Thyroid gland (tissue), 4 donors: ENCODE measurements around the gene CCR6.

ENCODE experiments used
- CTCF ChIP-seq, 6 experiments: fragments of 200-600 bp in 3 of 6; fragments of 450-650 bp in 3 of 6; sonication (generic) in 3 of 6; IDR thresholded peaks; one replicate each; pipeline ENCODE4 v1.5.1; 2016 to 2019; ENCODE audit warnings: antibody characterized with exemption in 6 of 6, mild to moderate bottlenecking in 2 of 6, inconsistent platforms in 1 of 6, moderate library complexity in 1 of 6
- POLR2A ChIP-seq, 2 donors: fragments of 450-650 bp; IDR thresholded peaks; one replicate each; pipeline ENCODE4 v1.6.1; 2017; ENCODE audit warnings: antibody characterized with exemption in 2 of 2, mild to moderate bottlenecking in 2 of 2, moderate library complexity in 1 of 2

GRCh38 chr6:167118006-167118405 lies 4.9 kb upstream of the CCR6 start:
- TF ChIP-seq CTCF (IDR thresholded peaks at IDR 0.05) (no peak), POLR2A (IDR thresholded peaks at IDR 0.05) (no peak)
